Neutrophil (primary cell): ENCODE data around the gene CNOT6L.

Source experiments
- H3K27ac ChIP-seq: fragments of 200-600 bp; sonication (generic); 2 replicates; pipeline ENCODE4 v1.5.1; 2016; ENCODE audit warnings: mild to moderate bottlenecking, moderate library complexity
- H3K27me3 ChIP-seq: fragments of 200-600 bp; sonication (generic); 2 replicates; pipeline ENCODE4 v1.6.0; 2016; ENCODE audit warnings: mild to moderate bottlenecking
- H3K36me3 ChIP-seq: fragments of 200-600 bp; sonication (generic); 2 replicates; pipeline ENCODE4 v1.5.1; 2017
- H3K4me1 ChIP-seq, 2 experiments: fragments of 200-600 bp in 1 of 2; sonication (generic) in 1 of 2; 1 replicate in 1 of 2; 2 replicates in 1 of 2; pipeline versions ENCODE4 v1.5.1 to v1.6.1; 2013 to 2016; ENCODE audit warnings: low read depth in 1 of 2, low read length in 1 of 2, mild to moderate bottlenecking in 1 of 2, moderate library complexity in 1 of 2; ENCODE audit not compliant: control insufficient read depth in 1 of 2, insufficient read depth in 1 of 2
- H3K4me3 ChIP-seq, 2 experiments: fragments of 200-600 bp in 1 of 2; sonication (generic) in 1 of 2; 1 replicate in 1 of 2; 2 replicates in 1 of 2; pipeline ENCODE4 v1.5.1; 2013 to 2016; ENCODE audit warnings: low read depth in 1 of 2, low read length in 1 of 2, mild to moderate bottlenecking in 1 of 2, moderate library complexity in 1 of 2
- H3K9me3 ChIP-seq: fragments of 200-600 bp; sonication (generic); 2 replicates; pipeline ENCODE4 v1.5.1; 2016
- CTCF ChIP-seq: fragments of 200-600 bp; sonication (generic); IDR thresholded peaks from 2 replicates; pipeline ENCODE4 v1.5.1; 2016; ENCODE audit warnings: antibody characterized with exemption

Gene CNOT6L

GRCh38 chr4:77761595-77761994, 57.6 kb downstream of the CNOT6L start:
- no peak overlapping the region for H3K4me3 ChIP-seq
- H3K36me3 ChIP-seq = peaks cover 9% of the 10 kb centered on the region
- H3K27ac ChIP-seq = no peak overlapping the region
- H3K4me1 ChIP-seq = no peaks in the 10 kb centered on the region
- no peaks in the 10 kb centered on the region for H3K9me3 ChIP-seq
- H3K27me3 ChIP-seq = no peaks in the 10 kb centered on the region
- TF ChIP-seq CTCF = no peak

- H3K27me3 ChIP-seq = no peaks in the 10 kb centered on the region
- H3K4me1 ChIP-seq = no peaks in the 10 kb centered on the region
- TF ChIP-seq CTCF = no peak
- H3K27ac ChIP-seq = no peak overlapping the region
- peaks cover 15% of the 10 kb centered on the region for H3K36me3 ChIP-seq
- no peaks in the 10 kb centered on the region for H3K9me3 ChIP-seq
- H3K4me3 ChIP-seq = no peak overlapping the region
Observed at GRCh38 chr4:77758804-77759203, 60.4 kb downstream of the CNOT6L start.

GRCh38 chr4:77751764-77752163, 67.4 kb downstream of the CNOT6L start:
- TF ChIP-seq CTCF = no peak
- H3K27ac ChIP-seq = no peak overlapping the region
- no peaks in the 10 kb centered on the region for H3K9me3 ChIP-seq
- H3K36me3 ChIP-seq = peaks cover 25% of the 10 kb centered on the region
- H3K4me3 ChIP-seq = no peak overlapping the region
- H3K4me1 ChIP-seq = no peaks in the 10 kb centered on the region
- H3K27me3 ChIP-seq = no peaks in the 10 kb centered on the region

- Histone ChIP-seq H3K4me3 (no peak overlapping the region), H3K9me3 (no peaks in the 10 kb centered on the region), H3K4me1 (peaks cover 3 to 6% of the 10 kb centered on the region in 2 experiments), H3K27ac (no peak overlapping the region), H3K27me3 (no peaks in the 10 kb centered on the region), H3K36me3 (peaks cover 37% of the 10 kb centered on the region)
- TF ChIP-seq CTCF = no peak
Observed at GRCh38 chr4:77745792-77746191, 73.4 kb downstream of the CNOT6L start.

GRCh38 chr4:77742054-77742453, 77.1 kb downstream of the CNOT6L start:
- peaks cover 54% of the 10 kb centered on the region for H3K36me3 ChIP-seq
- no peak overlapping the region for H3K27ac ChIP-seq
- peaks cover 3 to 6% of the 10 kb centered on the region in 2 experiments for H3K4me1 ChIP-seq
- H3K27me3 ChIP-seq = no peaks in the 10 kb centered on the region
- H3K9me3 ChIP-seq = no peaks in the 10 kb centered on the region
- H3K4me3 ChIP-seq = no peak overlapping the region
- TF ChIP-seq CTCF = no peak

GRCh38 chr4:77740480-77740879, 78.7 kb downstream of the CNOT6L start:
- Histone ChIP-seq H3K4me3 (no peak overlapping the region), H3K27ac (no peak overlapping the region), H3K27me3 (no peaks in the 10 kb centered on the region), H3K9me3 (no peaks in the 10 kb centered on the region), H3K4me1 (peaks cover 3 to 7% of the 10 kb centered on the region in 2 experiments), H3K36me3 (peaks cover 48% of the 10 kb centered on the region)
- no peak for TF ChIP-seq CTCF
